PC-9 (cell line): ENCODE results near the gene LIN7B. TPM values are rescaled to one million over a fixed set of nuclear protein-coding genes. Genes with fewer than 3 reads are reported as not detected.

Experiments used
- BruUV-seq: library from RNA; stranded (reverse); fragments of 400-500 nt; replicated peaks from 2 replicates; lab custom pipeline; 2021; lab: Mats Ljungman, UMichigan
- CTCF ChIA-PET: fragments of 300-600 bp; sonication (Branson Sonifier 250); formaldehyde crosslinking; loops from one replicate; lab custom pipeline; 2022; ENCODE audit warnings: antibody characterized with exemption; lab: Charles Lee
- POLR2A ChIA-PET: fragments of 300-600 bp; sonication (Branson Sonifier 250); formaldehyde crosslinking; loops from one replicate; lab custom pipeline; 2022; ENCODE audit warnings: antibody characterized with exemption; ENCODE audit not compliant: unreplicated experiment; lab: Charles Lee
- DNase-seq, 2 experiments: peaks; one replicate each; pipeline versions ENCODE4 v3.0.0 to v3.0.0-alpha.2; 2015 to 2022; ENCODE audit warnings: mixed read lengths in 1 of 2
- H2AFZ ChIP-seq: fragments of 200-600 bp; sonication (generic); 2 replicates; pipeline ENCODE4 v1.8.1; 2017; ENCODE audit warnings: antibody characterized with exemption
- H3F3A ChIP-seq: fragments of 200-600 bp; sonication (generic); 2 replicates; pipeline ENCODE4 v1.8.1; 2017; ENCODE audit warnings: antibody characterized with exemption, mild to moderate bottlenecking, low read depth; ENCODE audit not compliant: insufficient read depth
- H3K27ac ChIP-seq: fragments of 200-600 bp; sonication (generic); 2 replicates; pipeline ENCODE4 v1.6.1; 2016; ENCODE audit warnings: mixed run types
- H3K27me3 ChIP-seq: fragments of 200-600 bp; sonication (generic); 2 replicates; pipeline ENCODE4 v1.6.1; 2016; ENCODE audit warnings: low read depth, mixed run types; ENCODE audit not compliant: insufficient read depth
- H3K36me3 ChIP-seq: fragments of 200-600 bp; sonication (generic); 2 replicates; pipeline ENCODE4 v1.6.1; 2016; ENCODE audit warnings: low read depth, mixed run types
- H3K4me1 ChIP-seq: fragments of 200-600 bp; sonication (generic); replicated peaks from 2 replicates; pipeline ENCODE4 v1.6.1; 2016; ENCODE audit warnings: mixed run types; ENCODE audit not compliant: insufficient read depth
- H3K4me2 ChIP-seq: fragments of 200-600 bp; sonication (generic); 2 replicates; pipeline ENCODE4 v1.6.1; 2017; ENCODE audit warnings: mixed run types
- H3K4me3 ChIP-seq: fragments of 200-600 bp; sonication (generic); 2 replicates; pipeline ENCODE4 v1.6.1; 2016; ENCODE audit warnings: mixed run types
- H3K79me2 ChIP-seq: fragments of 200-600 bp; sonication (generic); 2 replicates; pipeline ENCODE4 v1.6.1; 2017; ENCODE audit warnings: low read depth, mixed run types
- H3K9me2 ChIP-seq: fragments of 200-600 bp; sonication (generic); 2 replicates; pipeline ENCODE4 v1.8.1; 2017; ENCODE audit warnings: mild to moderate bottlenecking; ENCODE audit not compliant: insufficient read depth
- H3K9me3 ChIP-seq: fragments of 200-600 bp; sonication (generic); 2 replicates; pipeline ENCODE4 v1.8.1; 2016; ENCODE audit warnings: low read depth; ENCODE audit not compliant: insufficient read depth
- H4K20me1 ChIP-seq: fragments of 200-600 bp; sonication (generic); 2 replicates; pipeline ENCODE4 v1.8.1; 2017; ENCODE audit not compliant: insufficient read depth
- CTCF ChIP-seq: fragments of 200-600 bp; sonication (generic); conservative IDR thresholded peaks from 2 replicates; pipeline ENCODE4 v1.6.1; 2017; ENCODE audit warnings: mixed run types, antibody characterized with exemption, mild to moderate bottlenecking, moderate library complexity
- EZH2 ChIP-seq: fragments of 200-600 bp; sonication (generic); IDR thresholded peaks from 2 replicates; pipeline ENCODE4 v1.8.0; 2017; ENCODE audit warnings: antibody characterized with exemption, low read depth
- intact Hi-C: fragments of 100-400 bp; cut with micrococcal nuclease; formaldehyde crosslinking; loops from one replicate; pipeline ENCODE4 v1.10.0; 2022; ENCODE audit not compliant: unreplicated experiment
- total RNA-seq: library from RNA; stranded (reverse); gene quantifications from 2 replicates; pipeline ENCODE4 v1.2.3, GENCODE V29; 2021

The LIN7B gene
- total RNA-seq, 1 experiment from 2014 or later = 7.0 TPM

- Histone ChIP-seq H3K27ac (no peak overlapping the region), H3K4me2 (no peak overlapping the region), H3K27me3 (peaks cover 41% of the 10 kb centered on the region), H3K9me3 (no peaks in the 10 kb centered on the region), H3K4me1 (peaks cover 10% of the 10 kb centered on the region; the same call in 1 of the 2 replicates), H4K20me1 (no peaks in the 10 kb centered on the region), H3K36me3 (no peaks in the 10 kb centered on the region), H3K9me2 (no peaks in the 10 kb centered on the region), H3F3A (peaks cover 19% of the 10 kb centered on the region; the same call in 1 of the 2 replicates), H2AFZ (no peak overlapping the region), H3K79me2 (no peaks in the 10 kb centered on the region), H3K4me3 (no peak overlapping the region)
- POLR2A ChIA-PET = interaction anchor here (0.6 kb wide), 1 partner anchor 77 kb away, joined by 7 read pairs; the partner anchor contains the start of gene RUVBL2
- no peak for DNase-seq
- intact Hi-C loops = no loop called here
- CTCF ChIA-PET = no interaction called here
- TF ChIP-seq EZH2 (no peak), CTCF (no peak)
- BruUV-seq = no TSS peak
Observed at GRCh38 chr19:49070416-49070815, 43.8 kb upstream of the LIN7B start.

GRCh38 chr19:49071860-49072547, 42.2 kb upstream of the LIN7B start:
- BruUV-seq = no TSS peak
- POLR2A ChIA-PET = no interaction called here
- DNase-seq = no peak
- Histone ChIP-seq H3K9me2 (no peaks in the 10 kb centered on the region), H3K79me2 (no peaks in the 10 kb centered on the region), H3K4me3 (no peak overlapping the region), H3K9me3 (no peaks in the 10 kb centered on the region), H4K20me1 (no peaks in the 10 kb centered on the region), H3K36me3 (no peaks in the 10 kb centered on the region), H3F3A (peaks cover 16% of the 10 kb centered on the region; the same call in 1 of the 2 replicates), H3K4me1 (peaks cover 10% of the 10 kb centered on the region; the same call in 1 of the 2 replicates), H2AFZ (no peak overlapping the region), H3K27me3 (peaks cover 30% of the 10 kb centered on the region), H3K4me2 (no peak overlapping the region), H3K27ac (no peak overlapping the region)
- CTCF ChIA-PET = no interaction called here
- intact Hi-C loops = no loop called here
- TF ChIP-seq CTCF (no peak), EZH2 (no peak)

GRCh38 chr19:49073514-49074378, 40.4 kb upstream of the LIN7B start:
- intact Hi-C loops = loop anchor here (2.0 kb wide), 3 partner anchors 75 to 285 kb away; no protein-coding TSS in a partner anchor
- peak; percentile 23; the same call in 1 of the 2 replicates for TF ChIP-seq CTCF
- no peak for TF ChIP-seq EZH2
- no peak overlapping the region for H3K27ac ChIP-seq
- no peaks in the 10 kb centered on the region for H3K9me3 ChIP-seq
- H3K9me2 ChIP-seq = no peaks in the 10 kb centered on the region
- no peaks in the 10 kb centered on the region for H3K36me3 ChIP-seq
- CTCF ChIA-PET = interaction anchor here (0.5 to 1.3 kb wide), 8 partner anchors 9 to 775 kb away, joined by 3 to 12 read pairs (median 6); partner anchors contain the start of genes GYS1, NTF4 and RUVBL2
- H4K20me1 ChIP-seq = no peaks in the 10 kb centered on the region
- no peak overlapping the region for H2AFZ ChIP-seq
- POLR2A ChIA-PET = interaction anchor here (0.5 to 1.1 kb wide), 2 partner anchors 75 to 336 kb away, joined by 8 to 15 read pairs; no protein-coding TSS in a partner anchor
- DNase-seq = peak in 1 of 2 experiments; percentile 56
- 0 out of 2 replicates have a peak, but pooled peaks cover 8% of the 10 kb centered on the region for H3F3A ChIP-seq
- no peaks in the 10 kb centered on the region for H3K79me2 ChIP-seq
- BruUV-seq = no TSS peak
- peaks cover 10% of the 10 kb centered on the region; the same call in 1 of the 2 replicates for H3K4me1 ChIP-seq
- H3K4me3 ChIP-seq = no peak overlapping the region
- peaks cover 29% of the 10 kb centered on the region for H3K27me3 ChIP-seq
- peak overlapping the region; percentile 42 for H3K4me2 ChIP-seq
